Activated CD8-positive, alpha-beta T cell treated with anti-CD3 and anti-CD28 coated beads, Interleukin-2, amount 10 ng/mL, durations not matched to agents 7 days and 5 days (primary cell): ENCODE results near the gene OR5H15. TPM values are rescaled to one million over a fixed set of nuclear protein-coding genes. Genes with fewer than 3 reads are reported as not detected.
"Not testable (repeated sequence)": the region's sequence is repeated elsewhere in the genome, so short reads cannot be mapped to it uniquely, and the experiment has no call there.

Experiments used
- ATAC-seq: fragments of 150-1000 bp; cut with Tn5 transposase; one replicate; pipeline ENCODE4 v1.10.0; 2021; ENCODE audit warnings: moderate library complexity
- CTCF ChIA-PET: fragments of 350-600 bp; sonication (Branson Sonifier 250); formaldehyde crosslinking; loops from one replicate; lab custom pipeline; 2021; ENCODE audit warnings: antibody characterized with exemption; lab: Charles Lee
- POLR2A ChIA-PET: fragments of 350-600 bp; sonication (Branson Sonifier 250); formaldehyde crosslinking; loops from one replicate; lab custom pipeline; 2021; ENCODE audit warnings: antibody characterized with exemption; lab: Charles Lee
- DNase-seq: peaks from one replicate; pipeline ENCODE4 v3.0.0-alpha.2; 2020
- H3K27ac Mint-ChIP-seq: one replicate; pipeline ENCODE4 v1.8.0; 2021; ENCODE audit warnings: mild to moderate bottlenecking, mixed read lengths
- H3K27me3 Mint-ChIP-seq: one replicate; pipeline ENCODE4 v1.8.0; 2021; ENCODE audit warnings: low read depth, mixed read lengths
- H3K36me3 Mint-ChIP-seq: one replicate; pipeline ENCODE4 v1.8.0; 2021; ENCODE audit warnings: low read depth, mixed read lengths
- H3K4me1 Mint-ChIP-seq: one replicate; pipeline ENCODE4 v1.8.0; 2021; ENCODE audit warnings: low read depth, mixed read lengths
- H3K4me3 Mint-ChIP-seq: one replicate; pipeline ENCODE4 v1.8.0; 2021; ENCODE audit warnings: mild to moderate bottlenecking, mixed read lengths
- H3K9me3 Mint-ChIP-seq: one replicate; pipeline ENCODE4 v1.8.0; 2022; ENCODE audit warnings: mixed read lengths; ENCODE audit not compliant: insufficient read depth
- total RNA-seq, 2 experiments: library from RNA; stranded (reverse); gene quantifications; one replicate each; pipeline ENCODE4 v1.2.3, GENCODE V29; 2021

Gene OR5H15
- total RNA-seq, result not detected

DNA sequence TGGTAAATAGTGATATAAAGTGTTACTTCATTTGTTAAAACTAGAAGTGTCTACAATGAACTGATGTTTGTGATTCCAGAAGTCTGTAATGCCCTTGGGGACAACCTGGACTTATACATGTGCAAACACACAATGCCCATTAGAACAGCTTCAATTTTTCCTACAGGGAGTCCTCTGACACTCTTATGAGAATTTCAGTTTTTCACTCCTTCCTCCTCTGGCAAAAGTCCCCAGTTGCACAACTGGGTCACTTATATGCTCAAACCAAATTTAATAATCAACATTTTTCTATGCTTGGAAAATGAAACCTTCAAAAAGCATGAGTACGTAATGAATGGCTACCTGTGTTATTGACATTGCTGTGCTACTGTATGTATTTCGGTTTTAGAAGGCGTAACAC, at the start of gene OR5H15:
TSS of gene OR5H15 (plus strand) at position 301 of the 400 bp plus-strand sequence. CDS start 2,004 bp downstream, outside the sequence.
- H3K27me3 Mint-ChIP-seq, result no peaks in the 10 kb centered on the region
- ATAC-seq (no peak), DNase-seq (no peak)
- ChIA-PET POLR2A (no interaction called here), CTCF (no interaction called here)
- H3K9me3 Mint-ChIP-seq, result no peaks in the 10 kb centered on the region
- H3K4me1 Mint-ChIP-seq, result no peaks in the 10 kb centered on the region
- H3K36me3 Mint-ChIP-seq, result no peaks in the 10 kb centered on the region
- H3K4me3 Mint-ChIP-seq, result no peak within 1 kb of the TSS
- H3K27ac Mint-ChIP-seq, result no peak within 1 kb of the TSS

DNA sequence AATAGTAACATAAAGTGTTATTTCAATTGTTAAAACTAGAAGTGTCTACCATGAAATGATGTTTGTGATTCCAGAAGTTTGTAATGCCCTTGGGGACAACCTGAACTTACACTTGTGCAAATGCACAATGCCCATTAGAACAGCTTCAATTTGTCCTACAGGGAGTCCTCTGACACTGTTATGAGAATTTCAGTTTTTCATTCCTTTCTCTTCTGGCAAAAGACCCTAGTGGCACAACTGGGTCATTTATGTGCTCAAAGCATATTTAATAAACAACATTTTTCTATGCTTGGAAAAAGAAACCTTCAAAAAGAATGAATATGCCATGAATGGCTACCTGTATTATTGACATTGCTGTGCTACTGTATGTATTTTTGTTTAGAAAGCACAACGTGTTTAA, 36.1 kb upstream of the OR5H15 start, which contains the start of gene OR5H1:
TSS of gene OR5H1 (plus strand) at position 301 of the 400 bp plus-strand sequence. CDS start 1,977 bp downstream, outside the sequence.
- no peaks in the 10 kb centered on the region for H3K36me3 Mint-ChIP-seq
- no peaks in the 10 kb centered on the region for H3K9me3 Mint-ChIP-seq
- no peaks in the 10 kb centered on the region for H3K27me3 Mint-ChIP-seq
- ATAC-seq (no peak), DNase-seq (no peak)
- CTCF ChIA-PET, result no interaction called here
- H3K4me3 Mint-ChIP-seq, result no peak within 1 kb of the TSS
- no peaks in the 10 kb centered on the region for H3K4me1 Mint-ChIP-seq
- POLR2A ChIA-PET, result no interaction called here
- no peak within 1 kb of the TSS for H3K27ac Mint-ChIP-seq

DNA sequence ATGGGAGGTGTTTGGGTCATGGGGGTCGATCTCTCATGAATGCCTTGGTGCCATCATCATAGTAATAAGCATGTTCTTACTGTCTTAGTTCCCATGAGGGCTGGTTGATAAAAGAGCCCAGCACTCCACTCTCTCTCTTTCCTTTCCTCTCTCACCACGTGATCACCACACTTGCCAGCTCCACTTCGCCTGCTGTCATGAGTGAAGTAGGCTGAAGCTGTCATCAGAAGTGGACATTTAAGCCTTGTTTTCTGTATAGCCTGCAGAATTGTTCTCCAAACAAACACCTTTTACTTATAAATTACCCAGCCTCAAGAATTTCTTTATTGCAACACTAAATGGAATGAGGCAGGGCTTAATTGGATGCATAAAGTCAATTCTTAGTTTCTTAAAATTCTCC, 29.9 kb upstream of the OR5H15 start:
- ChIA-PET CTCF (no interaction called here), POLR2A (interaction anchor here (0.6 kb wide), 1 partner anchor 186 kb away, joined by 3 read pairs; no protein-coding TSS in a partner anchor)
- no peaks in the 10 kb centered on the region for H3K27me3 Mint-ChIP-seq
- no peak overlapping the region for H3K4me3 Mint-ChIP-seq
- ATAC-seq, result no peak
- no peaks in the 10 kb centered on the region for H3K36me3 Mint-ChIP-seq
- no peaks in the 10 kb centered on the region for H3K4me1 Mint-ChIP-seq
- no peaks in the 10 kb centered on the region for H3K9me3 Mint-ChIP-seq
- no peak for DNase-seq
- no peak overlapping the region for H3K27ac Mint-ChIP-seq

DNA sequence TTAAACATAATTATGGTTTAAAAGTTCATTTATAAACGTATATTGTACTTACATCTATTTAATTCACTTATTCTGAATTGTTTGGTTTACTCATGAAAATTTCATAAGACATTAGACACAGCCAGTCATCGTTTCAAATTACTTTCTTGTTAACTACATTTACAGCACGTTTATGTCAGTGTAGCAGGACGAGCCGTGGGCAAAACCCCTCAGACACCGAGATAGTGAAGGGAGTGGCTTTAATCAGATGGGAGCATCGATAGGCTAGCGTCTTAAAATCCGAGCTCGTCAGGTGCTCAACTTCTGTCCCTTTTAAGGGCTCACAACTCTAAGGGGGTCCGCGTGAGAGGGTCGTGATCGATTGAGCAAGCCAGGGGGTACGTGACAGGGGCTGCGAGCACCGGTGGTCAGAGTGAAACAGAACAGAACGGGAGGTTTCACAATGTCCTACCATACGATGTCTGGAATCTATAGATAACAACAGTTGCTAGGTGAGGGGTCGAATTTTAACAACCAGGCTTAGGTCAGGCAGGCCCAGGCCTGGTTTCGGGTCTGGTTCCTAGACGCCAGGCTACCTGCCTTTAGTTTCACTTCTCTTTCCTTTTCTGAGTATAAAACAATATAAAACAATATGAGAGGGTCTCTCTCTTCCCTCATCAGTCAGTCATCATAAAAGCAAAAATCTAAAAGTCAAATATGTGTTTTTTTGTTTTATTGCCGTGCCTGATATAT, 28.5 kb upstream of the OR5H15 start:
- H3K36me3 Mint-ChIP-seq, H3K9me3 Mint-ChIP-seq, H3K4me3 Mint-ChIP-seq, ATAC-seq, H3K27me3 Mint-ChIP-seq, POLR2A ChIA-PET, H3K4me1 Mint-ChIP-seq, DNase-seq, H3K27ac Mint-ChIP-seq: not testable (repeated sequence)
- CTCF ChIA-PET, result interaction anchor here (0.6 kb wide), 1 partner anchor 123 kb away, joined by 3 read pairs; no protein-coding TSS in a partner anchor

DNA sequence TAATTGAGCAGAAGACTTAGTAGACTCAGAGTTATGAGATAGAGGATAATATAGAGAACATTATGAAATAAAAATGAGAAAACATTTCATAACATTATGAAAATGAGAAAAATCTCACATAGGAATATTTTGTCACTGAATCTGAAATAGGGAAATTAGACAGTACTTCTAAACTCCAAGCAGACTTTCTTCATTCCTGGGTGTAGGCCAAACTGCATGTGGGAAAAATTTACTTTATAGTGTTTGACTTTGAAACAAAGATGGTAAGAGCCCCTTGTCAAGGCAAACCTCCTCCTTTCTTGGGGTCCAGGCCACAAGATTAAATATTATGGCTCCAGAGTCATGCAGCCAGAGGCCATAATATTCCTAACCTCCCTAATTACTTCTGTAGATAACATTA, 26.0 kb upstream of the OR5H15 start:
- ChIA-PET CTCF (no interaction called here), POLR2A (no interaction called here)

DNA sequence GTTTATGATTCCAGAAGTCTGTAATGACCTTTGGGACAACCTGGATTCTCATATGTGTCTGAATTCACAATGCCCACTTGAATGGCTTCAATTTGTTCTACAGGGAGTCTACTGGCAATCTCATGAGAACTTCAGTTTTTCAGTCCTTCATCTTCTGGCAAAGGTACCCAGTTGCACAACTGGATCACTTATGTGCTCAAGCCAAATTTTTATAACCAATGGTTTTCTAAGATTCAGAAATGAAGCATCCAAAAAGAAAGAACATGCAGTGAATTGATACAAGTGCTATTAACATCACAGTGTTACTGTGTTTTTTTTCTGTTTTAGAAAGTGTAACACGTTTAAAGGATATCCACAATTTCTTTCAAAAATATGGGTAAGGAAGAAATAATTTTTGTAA, 19.3 kb upstream of the OR5H15 start, which contains the start of gene OR5H14:
TSS of gene OR5H14 (plus strand) at position 301 of the 400 bp plus-strand sequence. CDS start 1,907 bp downstream, outside the sequence.
- Mint-ChIP-seq H3K9me3 (no peaks in the 10 kb centered on the region), H3K27ac (no peak within 1 kb of the TSS), H3K36me3 (no peaks in the 10 kb centered on the region), H3K4me1 (no peaks in the 10 kb centered on the region), H3K27me3 (no peaks in the 10 kb centered on the region), H3K4me3 (no peak within 1 kb of the TSS)
- ATAC-seq (no peak), DNase-seq (no peak)
- ChIA-PET POLR2A (no interaction called here), CTCF (no interaction called here)

More for the DNA sequence above, 26.0 kb upstream of the OR5H15 start:
- no peaks in the 10 kb centered on the region for H3K4me1 Mint-ChIP-seq
- H3K4me3 Mint-ChIP-seq, result no peak overlapping the region
- no peak for DNase-seq
- no peaks in the 10 kb centered on the region for H3K27me3 Mint-ChIP-seq
- H3K36me3 Mint-ChIP-seq, result no peaks in the 10 kb centered on the region
- no peaks in the 10 kb centered on the region for H3K9me3 Mint-ChIP-seq
- ATAC-seq, result no peak
- H3K27ac Mint-ChIP-seq, result no peak overlapping the region

GRCh38 chr3:98148751-98149150, 17.7 kb upstream of the OR5H15 start:
- H3K4me1 Mint-ChIP-seq, result no peaks in the 10 kb centered on the region
- ATAC-seq, result no peak
- H3K27me3 Mint-ChIP-seq, result no peaks in the 10 kb centered on the region
- POLR2A ChIA-PET, result no interaction called here
- no peak overlapping the region for H3K4me3 Mint-ChIP-seq
- DNase-seq, result no peak
- CTCF ChIA-PET, result no interaction called here
- H3K9me3 Mint-ChIP-seq, result no peaks in the 10 kb centered on the region
- no peaks in the 10 kb centered on the region for H3K36me3 Mint-ChIP-seq
- no peak overlapping the region for H3K27ac Mint-ChIP-seq

- CTCF ChIA-PET, POLR2A ChIA-PET: not testable (repeated sequence)
Measured at GRCh38 chr3:98149456-98149855, 17.0 kb upstream of the OR5H15 start.

GRCh38 chr3:98151241-98151640, 15.3 kb upstream of the OR5H15 start:
- H3K27me3 Mint-ChIP-seq, result no peaks in the 10 kb centered on the region
- H3K9me3 Mint-ChIP-seq, result no peaks in the 10 kb centered on the region
- no peak overlapping the region for H3K27ac Mint-ChIP-seq
- ATAC-seq (no peak), DNase-seq (no peak)
- no peaks in the 10 kb centered on the region for H3K4me1 Mint-ChIP-seq
- no peak overlapping the region for H3K4me3 Mint-ChIP-seq
- CTCF ChIA-PET, result no interaction called here
- no peaks in the 10 kb centered on the region for H3K36me3 Mint-ChIP-seq
- POLR2A ChIA-PET, result no interaction called here

More at GRCh38 chr3:98149456-98149855, 17.0 kb upstream of the OR5H15 start:
- not testable (repeated sequence) for H3K27me3 Mint-ChIP-seq, H3K36me3 Mint-ChIP-seq, H3K27ac Mint-ChIP-seq, DNase-seq, H3K4me3 Mint-ChIP-seq, H3K9me3 Mint-ChIP-seq, H3K4me1 Mint-ChIP-seq, ATAC-seq

- ChIA-PET POLR2A (no interaction called here), CTCF (no interaction called here)
- no peaks in the 10 kb centered on the region for H3K36me3 Mint-ChIP-seq
- no peaks in the 10 kb centered on the region for H3K4me1 Mint-ChIP-seq
- no peaks in the 10 kb centered on the region for H3K27me3 Mint-ChIP-seq
- H3K9me3 Mint-ChIP-seq, result no peaks in the 10 kb centered on the region
- ATAC-seq, result no peak
- DNase-seq, result no peak
- no peak overlapping the region for H3K27ac Mint-ChIP-seq
- no peak overlapping the region for H3K4me3 Mint-ChIP-seq
Measured at GRCh38 chr3:98171071-98171470, 4.6 kb downstream of the OR5H15 start.

DNA sequence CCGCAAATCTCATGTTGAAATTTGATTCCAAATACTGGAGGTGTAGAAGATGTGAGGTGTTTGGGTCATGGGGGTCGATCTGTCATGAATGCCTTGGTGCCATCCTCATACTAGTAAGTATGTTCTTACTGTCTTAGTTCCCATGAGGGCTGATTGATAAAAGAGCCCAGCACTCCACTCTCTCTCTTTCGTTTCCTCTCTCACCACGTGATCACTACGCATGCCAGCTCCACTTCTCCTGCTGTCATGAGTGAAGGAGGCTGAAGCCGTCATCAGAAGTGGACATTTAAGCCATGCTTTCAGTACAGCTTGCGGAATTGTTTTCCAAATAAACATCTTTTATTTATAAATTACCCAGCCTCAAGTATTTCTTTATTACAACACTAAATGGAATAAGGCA, 6.1 kb downstream of the OR5H15 start:
- no peak overlapping the region for H3K27ac Mint-ChIP-seq
- no peaks in the 10 kb centered on the region for H3K9me3 Mint-ChIP-seq
- DNase-seq (no peak), ATAC-seq (no peak)
- no peaks in the 10 kb centered on the region for H3K27me3 Mint-ChIP-seq
- no peak overlapping the region for H3K4me3 Mint-ChIP-seq
- ChIA-PET POLR2A (no interaction called here), CTCF (no interaction called here)
- no peaks in the 10 kb centered on the region for H3K36me3 Mint-ChIP-seq
- H3K4me1 Mint-ChIP-seq, result no peaks in the 10 kb centered on the region

DNA sequence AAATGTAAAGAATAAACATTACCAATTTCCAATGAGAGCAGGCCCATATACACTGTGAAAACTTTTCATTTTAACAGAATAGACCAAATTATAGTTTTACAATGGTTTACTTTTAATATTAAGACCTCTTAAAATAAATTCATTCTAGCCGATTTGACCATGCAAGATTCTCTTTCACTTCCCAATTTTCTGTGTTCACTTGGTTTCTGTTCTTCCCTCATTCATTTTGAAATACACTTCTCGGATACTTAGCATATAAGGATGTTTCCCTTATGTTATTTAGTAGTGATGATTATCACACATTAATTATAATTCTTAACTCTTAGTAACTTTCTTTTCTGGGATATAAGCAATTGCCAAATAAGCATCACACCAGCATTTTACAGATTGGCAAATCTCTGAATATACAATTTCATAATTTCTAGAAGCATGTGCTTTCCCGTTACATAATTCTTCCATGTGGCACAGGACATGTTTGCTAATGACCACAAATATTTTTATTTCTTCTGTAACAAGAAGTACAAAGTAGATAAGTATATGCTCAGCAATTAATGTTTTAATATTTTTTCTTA, 13.9 kb downstream of the OR5H15 start:
- H3K9me3 Mint-ChIP-seq, result no peaks in the 10 kb centered on the region
- H3K4me3 Mint-ChIP-seq, result no peak overlapping the region
- no peaks in the 10 kb centered on the region for H3K36me3 Mint-ChIP-seq
- ATAC-seq (no peak), DNase-seq (no peak)
- POLR2A ChIA-PET, result no interaction called here
- H3K27me3 Mint-ChIP-seq, result no peaks in the 10 kb centered on the region
- H3K4me1 Mint-ChIP-seq, result no peaks in the 10 kb centered on the region
- H3K27ac Mint-ChIP-seq, result no peak overlapping the region
- CTCF ChIA-PET, result no interaction called here
